Esophagus squamous epithelium (tissue), 5 donors: ENCODE data around the gene C1GALT1. TPM values are rescaled to one million over a fixed set of nuclear protein-coding genes. Genes with fewer than 3 reads are reported as not detected.

ENCODE experiments used
- DNase-seq: peaks from one replicate; lab custom pipeline; 2025; lab: John Stamatoyannopoulos, UW
- H3K27ac ChIP-seq, 4 donors: fragments of 200-600 bp; sonication (generic); one replicate each; pipeline ENCODE4 v1.5.1; 2016 to 2019; ENCODE audit warnings: mild to moderate bottlenecking in 1 of 4
- H3K27me3 ChIP-seq, 4 donors: fragments of 200-600 bp; sonication (generic); 1 replicate in 3 of 4; 2 replicates in 1 of 4; pipeline versions ENCODE4 v1.5.1 to v1.6.0; 2017 to 2021; ENCODE audit warnings: antibody characterized with exemption in 1 of 4
- H3K36me3 ChIP-seq, 3 donors: fragments of 200-600 bp; sonication (generic); one replicate each; pipeline ENCODE4 v1.5.1; 2016 to 2019
- H3K4me1 ChIP-seq, 3 donors: fragments of 200-600 bp; sonication (generic); one replicate each; pipeline ENCODE4 v1.5.1; 2017 to 2019
- H3K4me3 ChIP-seq, 4 donors: fragments of 200-600 bp; sonication (generic); 1 replicate in 3 of 4; 2 replicates in 1 of 4; pipeline ENCODE4 v1.5.1; 2016 to 2019; ENCODE audit warnings: mild to moderate bottlenecking in 2 of 4, moderate library complexity in 1 of 4
- H3K9me3 ChIP-seq, 3 donors: fragments of 200-600 bp; sonication (generic); one replicate each; pipeline ENCODE4 v1.5.1; 2016 to 2019
- CTCF ChIP-seq, 6 experiments: fragments of 450-650 bp in 4 of 6; fragments of 200-600 bp in 2 of 6; sonication (generic) in 2 of 6; IDR thresholded peaks; one replicate each; pipeline ENCODE4 v1.5.1; 2016 to 2019; ENCODE audit warnings: antibody characterized with exemption in 6 of 6, mild to moderate bottlenecking in 4 of 6, moderate library complexity in 4 of 6
- POLR2A ChIP-seq, 4 donors: fragments of 450-650 bp; IDR thresholded peaks; one replicate each; pipeline ENCODE4 v1.6.1; 2017; ENCODE audit warnings: antibody characterized with exemption in 4 of 4, mild to moderate bottlenecking in 4 of 4, moderate library complexity in 3 of 4
- WGBS, 2 donors: methylation state at CpG; one replicate each; pipeline ENCODE4 v1.1.5; 2018; 5-methylcytosine and 5-hydroxymethylcytosine counted together
- intact Hi-C: fragments of 100-400 bp; cut with DNase I; formaldehyde crosslinking; loops from one replicate; pipeline ENCODE4 v1.15.0; 2022
- total RNA-seq, 4 donors: library from RNA; depleted of rRNA; stranded (reverse); fragments of >200 nt; gene quantifications; one replicate each; pipeline ENCODE4 v1.1.0, GENCODE V29; 2016
- donor health status: DM: yes; HTN: yes; CAD: no.

C1GALT1 gene
- total RNA-seq, 4 donors from 2014 or later: 40.1 to 56.4 (median 43.9) TPM

- Histone ChIP-seq H3K27me3 (no peaks in the 10 kb centered on the region), H3K4me1 (peaks cover 0 to 4% (median 0%) of the 10 kb centered on the region in 3 donors), H3K36me3 (peaks cover 0 to 29% (median 0%) of the 10 kb centered on the region in 3 donors), H3K4me3 (no peak overlapping the region), H3K27ac (no peak overlapping the region), H3K9me3 (no peaks in the 10 kb centered on the region)
- no peak for TF ChIP-seq CTCF (IDR thresholded peaks at IDR 0.05)
- no peak for TF ChIP-seq POLR2A (IDR thresholded peaks at IDR 0.05)
- intact Hi-C loops: no loop called here
- 83 to 89% methylated on average over 5 of the region's 5 CpGs for WGBS, 2 donors
- DNase-seq: no peak
Observed at GRCh38 chr7:7254908-7255307, 72.6 kb downstream of the C1GALT1 start.

- Histone ChIP-seq H3K9me3 (peaks cover 0 to 5% (median 0%) of the 10 kb centered on the region in 3 donors), H3K27me3 (no peaks in the 10 kb centered on the region), H3K4me3 (no peak overlapping the region), H3K36me3 (peaks cover 0 to 22% (median 0%) of the 10 kb centered on the region in 3 donors), H3K4me1 (peaks cover 0 to 4% (median 0%) of the 10 kb centered on the region in 3 donors), H3K27ac (no peak overlapping the region)
- TF ChIP-seq CTCF (IDR thresholded peaks at IDR 0.05) (no peak), POLR2A (IDR thresholded peaks at IDR 0.05) (no peak)
- DNase-seq: no peak
- intact Hi-C loops: no loop called here
- WGBS, 2 donors: 74 to 81% methylated on average over 5 to 6 of the region's 6 CpGs
Observed at GRCh38 chr7:7256731-7257274, 74.5 kb downstream of the C1GALT1 start.

- peaks cover 0 to 4% (median 0%) of the 10 kb centered on the region in 3 donors for H3K4me1 ChIP-seq
- peak overlapping the region in 1 of 4 donors; percentile 44 for H3K4me3 ChIP-seq
- peak overlapping the region in 2 of 4 donors; percentile 50 to 52 for H3K27ac ChIP-seq
- H3K36me3 ChIP-seq: peaks cover 0 to 13% (median 0%) of the 10 kb centered on the region in 3 donors
- no peak for TF ChIP-seq CTCF (IDR thresholded peaks at IDR 0.05)
- no peak for TF ChIP-seq POLR2A (IDR thresholded peaks at IDR 0.05)
- no peak for DNase-seq
- H3K27me3 ChIP-seq: no peaks in the 10 kb centered on the region
- peaks cover 0 to 5% (median 0%) of the 10 kb centered on the region in 3 donors for H3K9me3 ChIP-seq
- 61 to 68% methylated on average over 7 of the region's 7 CpGs for WGBS, 2 donors
- intact Hi-C loops: no loop called here
Observed at GRCh38 chr7:7257899-7258692, 75.8 kb downstream of the C1GALT1 start.

GRCh38 chr7:7261863-7262262 is 79.5 kb downstream of the C1GALT1 start:
- no peak overlapping the region for H3K27ac ChIP-seq
- H3K27me3 ChIP-seq: no peaks in the 10 kb centered on the region
- no peak for DNase-seq
- TF ChIP-seq CTCF (IDR thresholded peaks at IDR 0.05) (no peak), POLR2A (IDR thresholded peaks at IDR 0.05) (no peak)
- no peak overlapping the region for H3K4me3 ChIP-seq
- H3K9me3 ChIP-seq: peaks cover 0 to 5% (median 0%) of the 10 kb centered on the region in 3 donors
- H3K36me3 ChIP-seq: no peaks in the 10 kb centered on the region
- H3K4me1 ChIP-seq: peaks cover 0 to 4% (median 0%) of the 10 kb centered on the region in 3 donors
- intact Hi-C loops: no loop called here
